DMS53 (cell line): ENCODE measurements around the gene STAT5A.
A peak's percentile ranks its signal among the peaks of the same experiment; 100 is the strongest.
"Not testable (repeated sequence)": the region's sequence is repeated elsewhere in the genome, so short reads cannot be mapped to it uniquely, and the experiment has no call there.

Experiments
- DNase-seq: peaks from one replicate; lab custom pipeline; 2025; lab: John Stamatoyannopoulos, UW

STAT5A gene

GRCh38 chr17:42287977-42288802 lies at the start of gene STAT5A:
Gene STAT5A, plus strand, starts transcription at chr17:42288498. Its CDS starts 914 bp downstream, at chr17:42289412.
- DNase-seq: peak; percentile 88

- DNase-seq: not testable (repeated sequence)
These were observed 48.7 kb upstream of the STAT5A start for GRCh38 chr17:42239576-42239975.

GRCh38 chr17:42240201-42240600 lies 48.1 kb upstream of the STAT5A start:
- DNase-seq: no peak

- not testable (repeated sequence) for DNase-seq
These were observed 47.4 kb upstream of the STAT5A start for GRCh38 chr17:42240863-42241262.

GRCh38 chr17:42241871-42242270 lies 46.4 kb upstream of the STAT5A start:
- DNase-seq: no peak

- no peak for DNase-seq
These were observed 44.8 kb upstream of the STAT5A start for GRCh38 chr17:42243493-42243982.

GRCh38 chr17:42244116-42244515 lies 44.2 kb upstream of the STAT5A start:
- not testable (repeated sequence) for DNase-seq

GRCh38 chr17:42245183-42245582 lies 43.1 kb upstream of the STAT5A start:
- DNase-seq: not testable (repeated sequence)

- no peak for DNase-seq
These were observed 41.8 kb upstream of the STAT5A start for GRCh38 chr17:42246515-42246914.

GRCh38 chr17:42247734-42248133 lies 40.6 kb upstream of the STAT5A start:
- DNase-seq: no peak

GRCh38 chr17:42248351-42249179 lies 39.7 kb upstream of the STAT5A start:
- DNase-seq: peak; percentile 64

- DNase-seq: no peak
These were observed 38.4 kb upstream of the STAT5A start for GRCh38 chr17:42249681-42250446.

- peak; percentile 5 for DNase-seq
These were observed 37.2 kb upstream of the STAT5A start for GRCh38 chr17:42251115-42251514.

- no peak for DNase-seq
These were observed 35.4 kb upstream of the STAT5A start for GRCh38 chr17:42252597-42253550.

GRCh38 chr17:42253578-42253977 lies 34.7 kb upstream of the STAT5A start:
- no peak for DNase-seq

GRCh38 chr17:42255445-42255844 lies 32.9 kb upstream of the STAT5A start:
- no peak for DNase-seq

GRCh38 chr17:42260318-42260717 lies 28.0 kb upstream of the STAT5A start:
- DNase-seq: no peak

- DNase-seq: not testable (repeated sequence)
These were observed 23.9 kb upstream of the STAT5A start for GRCh38 chr17:42264366-42264765.

GRCh38 chr17:42266462-42266861 lies 21.8 kb upstream of the STAT5A start:
- DNase-seq: no peak

- DNase-seq: peak; percentile 24
These were observed 21.2 kb upstream of the STAT5A start for GRCh38 chr17:42266918-42267766.
